GM19452 (cell line): ENCODE data around the gene CACNA2D3.

Experiments
- ATAC-seq: cut with Tn5 transposase; IDR thresholded peaks from one replicate; pipeline ENCODE4 v1.9.1; 2021; ENCODE audit not compliant: unreplicated experiment

The CACNA2D3 gene

DNA sequence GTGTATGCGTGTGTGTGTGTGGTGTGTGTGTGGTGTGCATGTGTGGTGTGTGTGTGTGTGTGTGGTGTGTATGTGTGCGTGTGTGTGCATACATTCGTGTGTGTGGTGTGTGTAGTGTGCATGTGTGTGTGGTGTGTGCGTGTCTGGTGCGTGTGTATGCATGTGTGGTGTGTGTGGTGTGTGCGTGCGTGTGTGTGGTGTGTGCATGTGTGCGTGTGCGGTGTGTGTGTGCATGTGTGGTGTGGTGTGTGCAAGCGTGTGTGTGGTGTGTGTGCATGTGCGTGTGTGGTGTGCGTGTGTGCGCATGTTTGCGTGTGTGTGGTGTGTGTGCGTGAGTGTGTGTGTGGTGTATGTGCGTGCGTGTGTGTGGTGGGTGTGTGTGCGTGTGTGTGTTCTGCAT, 595.2 kb downstream of the CACNA2D3 start:
- ATAC-seq, result no peak

DNA sequence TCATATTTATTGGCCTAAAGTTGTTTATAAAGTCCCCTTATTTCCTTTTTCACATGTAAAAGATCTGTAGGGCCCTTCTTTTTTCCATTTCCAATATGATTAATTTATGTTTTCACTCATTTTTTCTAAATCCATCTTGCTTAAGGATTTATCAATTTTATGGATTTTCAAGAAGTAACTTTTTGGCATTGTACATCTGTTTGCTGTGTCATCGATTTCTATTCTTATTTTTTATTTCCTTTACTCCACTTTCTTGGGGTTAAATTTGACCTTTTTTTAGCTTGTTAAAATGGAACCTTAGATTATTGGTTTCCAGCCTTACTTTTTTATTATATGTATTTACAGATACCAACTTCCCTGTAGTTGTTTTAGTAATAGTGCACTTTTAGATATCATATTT, 597.6 kb downstream of the CACNA2D3 start:
- ATAC-seq, result no peak

DNA sequence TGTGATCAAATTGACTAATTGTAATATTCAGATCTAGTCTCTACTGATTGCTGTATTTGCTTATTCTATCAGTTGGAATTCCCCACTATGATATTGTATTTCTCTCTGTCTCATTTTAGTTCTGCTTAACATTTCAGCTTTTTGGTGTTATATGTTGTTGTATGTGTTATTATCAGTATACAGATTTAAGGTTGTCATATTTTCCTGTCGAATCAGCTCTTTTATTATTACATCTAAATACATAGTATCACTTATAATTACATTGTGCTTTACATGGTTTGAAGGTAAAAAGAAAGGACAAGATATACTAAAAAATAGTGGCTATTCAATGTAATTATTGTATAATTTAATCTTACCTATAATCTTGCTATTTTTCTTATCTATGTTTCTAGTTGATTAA, 598.3 kb downstream of the CACNA2D3 start:
- ATAC-seq, result no peak

DNA sequence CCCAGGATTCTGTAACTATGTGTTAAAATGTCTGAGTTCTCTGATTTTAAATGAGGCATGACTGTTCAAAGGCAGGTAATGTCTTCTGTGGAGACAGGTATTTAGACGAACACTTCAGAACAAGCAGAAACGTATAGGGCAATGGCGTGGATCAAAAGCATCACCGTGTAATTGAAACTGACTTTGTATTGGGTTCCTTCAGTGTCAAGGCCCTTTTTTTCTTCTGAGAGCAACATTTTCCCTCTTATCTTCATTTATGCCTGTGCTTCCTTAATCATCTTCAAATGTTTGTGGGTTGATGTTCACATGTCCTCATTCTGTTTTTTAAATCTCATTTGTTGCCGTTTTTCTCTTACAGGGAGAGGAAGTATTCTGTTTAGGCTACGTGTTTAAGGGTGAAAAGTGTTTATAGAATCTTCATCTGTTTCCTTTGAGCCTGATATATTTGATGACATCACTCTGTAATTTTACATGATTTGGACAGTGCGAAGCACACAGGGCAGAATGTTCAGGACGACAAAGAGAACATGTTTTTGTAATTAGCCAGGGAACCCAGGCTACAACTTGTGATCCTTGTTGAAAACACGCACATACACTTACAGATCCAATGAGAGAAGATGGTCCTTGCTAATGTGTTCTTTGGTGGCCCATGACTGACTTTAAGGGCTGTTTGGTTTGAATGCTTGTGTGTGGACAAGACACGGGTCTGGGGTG, 609.5 kb downstream of the CACNA2D3 start:
- ATAC-seq, result no peak

DNA sequence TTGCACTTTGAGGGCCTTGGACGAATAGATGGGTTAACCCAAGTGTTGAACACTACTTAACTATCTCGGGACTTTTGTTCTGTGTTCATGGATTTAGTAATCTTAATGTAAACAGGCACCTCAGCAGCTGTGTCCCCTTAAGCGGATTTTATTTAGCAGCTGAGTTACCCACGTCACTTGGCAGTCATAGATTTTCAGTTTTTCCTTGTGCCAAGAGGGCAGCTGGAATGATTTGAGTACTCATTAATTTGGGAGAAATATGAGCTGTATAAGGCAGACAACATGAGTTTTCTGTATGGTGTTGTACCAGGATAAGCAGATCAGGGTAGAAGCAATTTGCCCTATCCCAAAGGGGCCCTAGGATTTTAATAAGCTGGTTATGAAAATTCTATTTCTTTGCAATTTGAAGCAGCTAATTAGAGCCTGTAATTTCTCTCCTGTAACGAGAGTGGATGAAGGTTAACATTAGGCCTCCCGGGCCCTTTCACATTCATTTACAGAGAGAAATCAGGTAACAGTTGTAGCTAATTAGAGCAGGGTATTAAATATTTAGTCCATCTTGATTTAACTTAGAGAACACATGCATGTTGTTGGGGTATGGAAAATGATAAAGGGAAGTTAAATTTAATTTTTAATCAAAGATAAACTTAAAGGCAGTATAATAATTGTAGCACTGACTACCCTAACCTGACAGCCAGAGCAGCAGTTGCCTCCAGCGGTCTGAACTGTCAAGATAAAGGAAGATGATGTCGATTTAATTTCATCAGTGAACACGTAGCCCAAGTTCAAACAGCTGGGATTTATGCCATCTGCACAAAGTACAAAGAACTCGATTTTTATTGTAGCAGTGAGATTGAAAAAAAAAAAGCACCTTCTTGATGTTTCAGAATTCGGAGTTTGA, 611.0 kb downstream of the CACNA2D3 start:
- no peak for ATAC-seq

DNA sequence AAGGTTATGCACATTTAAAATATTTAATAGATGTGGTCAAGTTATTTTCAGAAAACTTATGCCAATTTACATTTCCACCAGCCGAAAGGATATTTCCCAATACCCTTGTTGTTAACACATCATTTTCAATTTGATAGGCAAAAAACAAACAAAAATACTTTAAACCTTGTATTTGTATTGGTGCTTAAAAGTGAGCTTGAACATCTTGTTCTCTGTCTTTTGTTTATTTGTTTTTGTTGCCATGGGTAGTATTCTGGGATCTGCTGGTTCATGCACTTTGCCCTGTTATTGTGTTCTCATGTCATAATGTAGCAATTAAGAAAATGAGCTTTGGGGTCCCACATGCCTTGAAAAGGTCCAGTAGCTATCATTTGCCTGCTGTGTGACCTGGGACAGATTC, 614.1 kb downstream of the CACNA2D3 start:
- ATAC-seq, result no peak

DNA sequence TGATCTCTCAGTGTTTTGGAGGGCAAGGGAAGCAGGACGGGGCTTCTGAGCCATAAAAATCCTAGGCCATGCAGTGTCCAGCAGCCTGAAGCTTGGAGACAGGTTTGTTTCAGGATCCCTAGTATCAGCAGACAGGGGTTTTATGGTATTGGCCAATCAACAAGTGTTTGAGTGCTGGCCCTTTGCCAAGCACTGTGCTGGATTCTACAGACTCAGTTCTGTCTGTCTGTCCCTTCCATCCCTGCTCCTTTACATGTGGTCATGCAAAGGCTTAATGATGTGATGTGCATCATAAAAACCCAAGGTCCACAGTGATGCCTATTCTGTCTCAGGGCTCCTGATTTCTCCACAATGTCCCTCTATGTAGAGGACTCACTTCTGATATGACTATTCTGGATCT, 621.4 kb downstream of the CACNA2D3 start:
- no peak for ATAC-seq

DNA sequence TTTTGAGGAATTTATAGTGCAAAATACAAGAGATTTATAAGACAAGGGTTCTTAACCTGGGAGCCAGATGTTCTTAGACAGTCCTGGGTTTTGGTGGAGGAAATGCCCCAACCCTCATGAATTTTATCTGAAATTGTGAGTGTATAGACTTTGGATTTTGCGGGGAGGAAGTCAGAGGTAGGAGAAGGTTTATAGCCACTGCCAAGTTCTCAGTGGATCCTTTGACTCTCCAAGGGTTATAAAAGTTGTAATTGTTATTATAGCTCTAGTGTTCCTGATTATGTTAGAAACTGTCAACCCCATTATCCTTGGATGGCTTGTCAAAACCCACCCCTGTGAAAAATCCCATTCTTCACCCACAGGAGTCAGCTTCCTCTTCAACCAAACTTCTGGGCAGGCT, 621.9 kb downstream of the CACNA2D3 start:
- no peak for ATAC-seq

DNA sequence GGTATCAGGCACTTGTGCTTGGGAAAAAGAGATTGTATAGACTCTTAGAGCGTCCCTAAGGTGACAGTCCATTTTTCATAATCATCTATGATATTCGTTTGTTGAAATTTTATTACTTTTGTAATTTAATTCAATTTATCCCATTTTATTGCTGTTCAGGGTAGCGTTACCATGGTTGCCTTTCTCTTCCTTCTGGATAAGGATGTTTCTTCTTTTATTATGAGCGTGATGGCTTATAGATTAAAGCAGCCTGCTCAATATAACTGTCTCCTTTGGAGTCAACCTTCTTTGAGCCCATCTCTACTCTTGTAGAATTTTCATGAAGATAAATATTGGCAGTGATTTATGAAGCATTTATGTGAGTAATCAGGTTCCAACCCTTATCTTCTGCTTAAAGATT, 623.5 kb downstream of the CACNA2D3 start:
- no peak for ATAC-seq

DNA sequence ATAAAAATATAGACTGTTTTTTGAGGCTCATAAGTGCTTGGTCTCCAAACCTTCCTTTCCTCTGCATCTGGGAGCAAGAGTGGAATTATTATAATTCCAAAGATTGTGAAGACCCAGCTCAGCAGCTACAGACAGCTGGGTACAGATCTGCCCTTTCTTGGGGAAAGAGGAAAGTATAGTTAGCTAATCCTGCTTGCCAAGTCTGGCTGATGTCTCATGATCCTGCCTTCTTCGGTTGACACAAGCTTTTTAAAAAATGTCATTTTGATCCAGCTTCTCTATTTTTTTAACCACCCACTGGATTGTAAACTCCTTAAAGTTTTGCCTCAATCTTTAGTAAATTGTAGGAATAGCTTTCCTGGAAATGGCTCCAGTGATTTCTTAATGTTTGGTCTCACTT, 624.4 kb downstream of the CACNA2D3 start:
- ATAC-seq, result no peak

DNA sequence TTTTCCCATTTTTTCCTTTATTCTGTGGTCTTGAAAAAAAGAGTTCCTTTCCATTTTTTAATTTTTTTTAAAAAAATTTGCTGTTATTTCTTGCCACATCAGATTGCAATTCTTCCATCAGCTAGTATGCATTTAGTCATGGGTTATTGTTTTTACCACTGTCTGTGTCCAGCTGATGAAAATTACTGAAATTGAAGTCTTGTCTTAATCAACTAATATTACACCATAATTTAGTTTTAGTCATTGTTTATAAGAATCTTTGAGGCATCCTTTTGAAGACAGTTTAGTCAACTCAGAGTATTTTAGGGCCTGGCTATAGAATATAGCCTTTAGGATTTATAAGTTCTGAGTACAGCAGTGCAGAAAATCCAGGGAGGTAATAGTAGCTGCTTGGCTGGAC, 633.4 kb downstream of the CACNA2D3 start:
- no peak for ATAC-seq

DNA sequence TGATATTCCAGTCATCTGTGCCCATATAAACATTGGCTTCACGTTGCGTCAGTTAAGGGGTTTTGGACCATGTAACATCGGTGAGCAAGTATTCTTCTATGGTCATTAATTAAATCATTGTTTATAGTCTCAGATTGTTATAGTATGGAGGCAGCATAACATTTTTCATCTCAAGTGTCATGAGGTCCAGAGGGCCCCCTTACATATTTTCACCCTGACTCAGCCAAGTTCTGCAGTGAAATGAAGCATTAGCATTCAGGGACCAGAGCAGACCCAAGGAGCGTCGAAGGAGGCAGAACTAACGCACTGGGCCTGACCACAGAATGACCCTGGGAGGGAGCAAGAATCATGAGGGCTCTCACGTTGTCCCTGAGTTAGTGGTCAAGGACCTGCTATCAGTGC, 634.0 kb downstream of the CACNA2D3 start:
- ATAC-seq, result no peak

DNA sequence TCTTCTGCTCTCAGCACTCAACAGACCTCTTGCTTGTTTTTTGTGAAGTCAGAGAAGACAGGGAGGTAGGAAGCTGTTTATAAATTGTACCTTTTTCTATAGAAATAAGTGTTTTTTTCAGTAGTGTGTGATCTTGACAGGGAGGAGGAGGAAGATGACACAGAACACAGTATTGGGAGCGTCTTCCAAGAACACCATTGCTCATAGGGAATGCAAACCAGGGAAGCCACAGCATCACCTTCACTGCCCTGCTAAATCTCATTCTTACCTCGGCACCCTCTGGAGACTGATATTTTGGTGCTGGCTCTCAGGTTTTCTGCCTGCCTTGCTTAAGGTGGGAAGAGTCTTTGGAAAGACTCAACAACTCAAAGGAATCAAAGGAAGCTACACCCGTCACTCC, 636.1 kb downstream of the CACNA2D3 start:
- no peak for ATAC-seq

DNA sequence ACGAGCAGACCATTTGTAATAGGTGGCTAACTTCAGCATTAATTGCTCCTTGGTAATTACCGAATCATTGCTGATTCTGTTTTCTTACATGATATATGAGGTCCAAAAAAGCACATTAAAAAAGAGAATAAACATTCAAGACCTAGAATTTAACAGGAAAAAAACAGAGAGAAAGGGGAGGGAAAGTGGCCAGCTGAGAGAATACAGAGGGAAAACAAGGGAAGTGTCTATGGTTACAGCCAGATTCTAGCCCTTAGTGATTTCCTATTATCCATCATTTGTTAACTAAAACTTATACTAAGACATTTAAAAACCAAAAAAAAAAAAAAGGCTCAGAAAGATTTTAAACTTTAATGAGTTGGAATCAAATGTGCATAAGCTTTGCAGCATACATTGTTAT, 636.8 kb downstream of the CACNA2D3 start:
- no peak for ATAC-seq

DNA sequence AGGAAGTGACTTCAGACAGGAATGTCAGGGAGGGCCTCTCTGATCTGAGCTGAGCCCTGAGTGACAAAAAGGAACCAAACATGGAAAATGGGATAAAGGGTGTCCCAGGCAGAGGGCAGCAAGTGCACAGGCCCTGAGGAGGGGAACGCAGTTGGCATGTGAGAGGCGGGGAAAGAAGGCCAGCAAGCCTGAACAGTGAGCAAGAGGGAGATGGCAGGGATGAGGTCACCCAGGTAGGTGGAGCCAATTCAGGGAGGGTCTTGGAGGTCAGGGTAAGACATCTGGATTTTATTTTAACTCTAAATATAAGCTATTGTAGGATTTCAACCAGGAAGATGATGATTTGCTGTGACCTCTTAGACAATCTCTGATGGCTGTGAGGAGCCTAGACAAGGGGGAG, 637.8 kb downstream of the CACNA2D3 start:
- ATAC-seq, result no peak

DNA sequence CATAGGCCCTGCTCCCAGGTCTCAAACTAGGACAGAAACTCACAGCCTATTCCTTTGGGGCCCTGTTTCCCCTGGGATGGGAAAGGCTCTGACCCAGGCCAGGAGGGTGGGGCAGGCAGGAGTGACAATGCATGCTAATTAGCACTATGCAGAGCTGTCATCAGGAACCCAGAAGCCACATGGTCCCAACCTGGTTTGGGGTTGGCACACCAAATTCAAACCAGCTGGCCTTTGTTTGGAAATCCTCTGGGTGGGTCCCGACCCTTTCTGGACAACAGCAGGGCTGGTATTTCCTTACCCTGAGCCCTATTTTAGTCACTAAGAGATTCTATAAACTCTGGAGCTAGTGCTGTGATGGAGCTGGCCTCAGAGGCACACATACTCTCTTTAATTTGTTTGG, 639.3 kb downstream of the CACNA2D3 start:
- ATAC-seq, result no peak

DNA sequence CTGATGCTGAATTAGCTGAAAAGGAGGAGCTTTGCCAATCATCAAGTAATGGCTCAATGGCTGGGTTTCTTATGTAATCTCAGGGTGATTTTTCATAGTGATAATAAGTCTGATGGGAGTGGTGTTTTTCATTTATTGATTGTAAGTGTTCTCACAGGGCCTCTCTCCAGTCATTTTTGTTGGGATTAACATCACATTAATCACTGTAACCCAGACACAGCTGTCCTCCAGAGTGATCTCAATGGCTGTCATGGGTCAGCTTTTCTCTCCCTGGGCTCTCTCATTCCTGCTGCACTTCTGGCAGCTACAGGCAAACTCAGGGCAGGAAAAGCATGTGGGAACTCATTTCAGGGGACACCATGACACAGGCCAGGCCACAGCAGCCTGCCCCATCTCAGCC, 642.6 kb downstream of the CACNA2D3 start:
- no peak for ATAC-seq

DNA sequence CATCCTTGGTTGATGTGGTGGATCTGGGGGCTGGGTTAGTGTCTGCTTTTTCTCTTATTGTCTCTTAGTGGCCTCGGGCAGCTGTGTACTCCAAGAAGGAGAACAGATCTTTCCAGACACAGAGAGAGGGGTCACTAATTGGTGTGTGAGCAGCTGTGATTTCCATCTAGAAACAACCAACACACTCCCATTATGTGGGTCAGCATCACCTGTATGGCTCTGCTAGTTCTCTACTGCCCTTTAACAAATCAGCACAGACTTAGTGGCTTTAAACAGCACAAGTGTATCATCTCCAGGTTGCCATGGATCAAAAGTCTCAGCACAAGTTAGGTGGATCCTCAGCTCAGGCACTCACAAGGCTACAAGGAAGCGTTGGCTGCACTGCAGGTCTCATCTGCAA, 648.7 kb downstream of the CACNA2D3 start:
- no peak for ATAC-seq

DNA sequence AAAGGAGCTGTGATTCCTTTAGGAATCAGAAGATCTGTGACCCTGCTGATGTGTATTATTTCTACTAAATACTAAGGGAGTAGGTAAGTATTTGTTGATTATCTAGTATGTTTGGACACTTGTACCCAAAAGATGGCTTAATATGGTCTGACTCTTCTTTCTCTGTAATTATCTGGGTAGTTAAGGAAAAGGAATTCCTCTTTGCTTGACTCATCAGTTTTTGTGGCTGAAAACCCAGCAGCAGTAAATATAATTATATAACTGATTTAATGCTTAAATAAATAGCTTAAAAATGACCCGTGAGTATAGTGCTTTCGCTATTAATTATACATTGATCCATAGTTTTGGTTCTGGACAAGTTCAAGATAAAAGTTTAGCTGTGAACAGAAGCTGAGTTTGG, 649.7 kb downstream of the CACNA2D3 start:
- ATAC-seq, result no peak

DNA sequence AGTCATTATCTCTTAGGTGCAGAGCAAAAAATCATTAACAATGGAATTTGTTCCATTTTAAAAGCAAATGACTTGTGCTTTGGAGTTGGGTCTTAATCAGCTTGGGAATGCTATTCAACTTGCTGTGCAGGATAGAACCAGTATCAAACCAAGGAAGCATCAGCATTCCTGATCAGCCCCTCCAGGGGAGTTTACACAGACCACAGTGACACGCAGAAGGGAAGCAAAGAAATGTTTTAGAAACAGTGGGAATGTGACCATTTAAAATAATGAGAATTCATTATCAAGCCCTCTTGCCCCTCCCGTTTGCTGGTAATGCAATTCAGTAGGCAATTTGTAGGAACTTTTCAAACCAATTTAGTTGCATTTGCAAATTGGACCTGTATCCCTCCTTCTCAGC, 650.4 kb downstream of the CACNA2D3 start:
- no peak for ATAC-seq

DNA sequence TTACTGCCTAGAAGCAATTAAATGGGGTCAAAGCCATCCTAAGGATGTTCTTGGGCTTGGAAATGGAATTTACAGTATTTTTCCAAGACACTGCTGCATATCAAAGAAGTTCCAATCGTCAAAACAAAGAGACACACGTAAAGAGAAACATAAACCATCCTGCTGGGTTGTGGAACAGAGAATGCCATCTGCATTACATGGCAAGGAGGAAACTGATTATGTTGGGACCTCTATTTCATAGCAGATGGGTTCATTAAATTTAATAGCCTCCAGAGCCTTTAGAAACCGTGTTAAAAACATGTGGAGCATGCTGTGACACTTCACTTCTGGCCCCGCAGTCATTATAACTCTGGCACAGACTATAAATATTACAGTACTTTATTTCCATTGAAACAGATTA, 650.9 kb downstream of the CACNA2D3 start:
- no peak for ATAC-seq

DNA sequence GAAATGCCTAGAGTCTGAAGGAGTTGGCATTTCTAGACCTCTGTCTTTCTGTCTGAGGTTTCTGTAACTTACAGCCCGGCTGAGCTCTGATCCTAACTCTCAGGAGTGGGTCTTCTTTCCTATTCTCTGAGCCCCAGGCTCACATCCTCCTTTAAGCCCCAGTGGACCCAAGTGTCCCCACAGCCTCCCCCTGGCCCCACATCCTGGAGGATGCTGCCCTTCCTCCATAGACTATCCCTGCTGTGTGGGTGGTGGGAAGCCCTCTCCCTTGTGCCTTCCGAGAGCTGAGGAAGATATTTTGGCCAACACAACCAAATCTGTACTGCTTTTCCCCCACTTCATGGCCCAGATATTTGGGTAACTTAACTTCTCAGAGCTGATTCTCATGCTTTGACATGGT, 654.2 kb downstream of the CACNA2D3 start:
- no peak for ATAC-seq

DNA sequence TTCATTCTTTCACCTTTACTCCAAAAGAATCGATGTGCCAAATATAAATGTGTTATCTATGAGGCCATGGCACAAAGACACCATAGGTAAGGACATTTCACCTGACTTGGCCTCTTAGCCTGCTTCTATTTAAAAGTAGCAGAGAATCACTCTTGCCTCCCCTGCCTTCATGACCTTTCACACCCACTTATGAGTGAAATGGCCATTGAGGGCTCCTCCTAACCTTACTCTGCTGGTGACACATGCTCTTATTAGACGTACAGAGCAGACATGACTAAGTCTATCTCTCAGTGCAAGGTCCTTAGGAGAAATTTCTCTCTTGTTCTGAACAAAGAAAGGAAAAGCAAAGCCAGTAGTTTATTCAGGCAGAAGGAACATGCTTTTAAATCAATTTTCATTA, 654.8 kb downstream of the CACNA2D3 start:
- ATAC-seq, result no peak
